HPDE6-E6E7 (cell line): ENCODE data around the gene OXLD1.
"Not testable (repeated sequence)": the region's sequence is repeated elsewhere in the genome, so short reads cannot be mapped to it uniquely, and the experiment has no call there.

Source experiments
- DNase-seq: peaks from one replicate; pipeline ENCODE4 v3.0.0; 2011; ENCODE audit warnings: missing footprints; ENCODE audit errors: extremely low spot score

The OXLD1 gene

DNA sequence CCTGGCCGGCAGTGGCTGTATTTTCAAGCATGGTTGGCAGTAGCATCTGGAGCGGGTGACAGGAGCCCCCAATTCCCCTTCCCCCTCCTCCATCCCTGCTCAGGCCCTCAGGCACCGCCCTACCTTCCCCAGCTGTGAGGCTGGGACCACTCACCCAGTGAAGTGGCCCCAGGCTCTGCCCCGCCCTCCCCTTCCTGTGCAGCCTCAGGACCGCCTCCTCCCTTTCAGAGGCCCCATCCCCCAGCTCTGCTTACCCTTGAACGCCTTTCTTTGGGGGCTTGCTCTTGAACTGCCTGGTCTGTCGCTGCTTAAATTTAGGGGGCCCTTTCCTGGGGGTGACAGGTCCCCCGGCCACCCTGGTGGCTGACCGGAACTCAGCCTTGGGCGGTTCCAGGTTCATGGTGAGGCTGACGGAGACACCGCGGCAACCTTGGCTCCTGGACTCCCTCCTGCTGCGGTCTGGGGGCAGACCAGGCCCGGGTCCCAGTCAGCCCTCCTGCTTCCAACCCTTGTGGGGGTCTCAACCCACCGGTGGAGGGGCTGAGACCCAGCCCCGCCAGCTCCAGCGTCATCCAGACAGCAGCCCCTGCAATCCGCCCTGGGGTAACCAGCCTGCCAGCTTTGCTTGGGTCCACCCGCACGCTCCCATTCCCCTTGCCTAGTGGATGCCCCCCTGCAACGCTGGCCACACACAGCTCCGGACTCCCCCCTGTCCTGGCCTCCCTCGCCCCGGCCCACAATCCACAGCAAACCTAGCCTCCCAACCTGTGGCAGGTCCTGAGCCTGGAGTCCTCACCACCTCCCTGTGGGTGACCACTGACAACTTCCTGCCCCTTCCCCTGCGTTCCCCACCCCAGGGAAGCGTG, 13.3 kb downstream of the OXLD1 start:
- DNase-seq: no peak

DNA sequence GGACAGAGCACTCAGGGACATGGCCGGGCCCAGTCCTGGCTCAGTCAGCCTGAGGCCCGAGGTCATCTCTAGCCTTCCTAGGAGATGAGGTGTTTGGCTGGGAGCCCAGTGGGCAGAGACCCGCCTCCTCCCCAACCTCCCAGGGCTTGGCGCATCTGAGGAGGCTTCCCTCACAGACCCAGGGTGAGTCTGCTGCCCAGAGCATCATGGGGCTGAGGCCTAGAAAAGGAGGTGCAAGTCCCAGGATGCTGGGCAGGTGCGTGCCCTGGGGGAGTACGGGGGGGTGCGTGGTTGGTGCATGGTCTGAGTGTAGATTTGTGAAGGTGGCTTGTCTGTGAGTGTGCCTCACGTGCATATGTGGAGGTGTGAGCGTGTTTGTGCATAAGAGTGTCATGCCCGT, 14.7 kb downstream of the OXLD1 start:
- DNase-seq: peak; percentile 70

DNA sequence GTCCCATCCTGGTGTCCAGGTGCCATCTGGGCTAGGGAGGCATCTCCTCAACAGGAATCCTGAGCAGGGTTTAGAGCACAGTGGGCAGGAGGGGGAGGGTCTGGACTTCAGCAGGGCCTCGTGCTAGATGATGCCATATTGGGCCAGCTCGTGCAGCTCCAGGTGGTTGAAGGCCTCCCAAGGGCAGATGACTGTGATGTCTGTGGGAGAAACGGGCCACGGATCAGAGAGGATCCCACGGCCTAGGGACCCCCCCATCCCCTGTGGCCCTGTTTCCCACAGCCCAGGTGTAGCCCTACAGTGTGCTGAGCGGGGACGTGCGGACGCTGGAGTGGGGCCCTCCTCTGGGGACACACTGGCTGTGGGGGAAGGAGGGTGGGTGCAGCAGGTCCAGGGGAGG, 15.5 kb downstream of the OXLD1 start:
- no peak for DNase-seq

DNA sequence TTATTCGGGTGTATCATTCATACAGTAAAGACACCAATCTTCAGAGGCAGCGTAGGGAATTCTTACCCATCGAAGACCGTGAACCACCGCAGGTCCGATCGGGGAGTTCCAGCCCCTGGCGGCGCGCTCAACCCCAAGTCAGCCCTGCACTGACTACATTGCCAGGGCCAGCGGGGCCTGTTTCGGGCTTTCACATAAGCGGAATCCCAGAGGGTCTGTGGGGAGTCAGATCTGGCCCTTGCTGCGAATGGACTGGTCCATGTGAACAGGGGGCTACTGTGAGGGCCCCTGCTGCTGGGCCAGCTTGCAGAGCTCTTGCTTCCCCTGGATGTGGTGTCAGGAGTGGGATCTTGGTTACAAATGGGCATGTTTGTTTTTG, 17.7 kb downstream of the OXLD1 start:
- no peak for DNase-seq

DNA sequence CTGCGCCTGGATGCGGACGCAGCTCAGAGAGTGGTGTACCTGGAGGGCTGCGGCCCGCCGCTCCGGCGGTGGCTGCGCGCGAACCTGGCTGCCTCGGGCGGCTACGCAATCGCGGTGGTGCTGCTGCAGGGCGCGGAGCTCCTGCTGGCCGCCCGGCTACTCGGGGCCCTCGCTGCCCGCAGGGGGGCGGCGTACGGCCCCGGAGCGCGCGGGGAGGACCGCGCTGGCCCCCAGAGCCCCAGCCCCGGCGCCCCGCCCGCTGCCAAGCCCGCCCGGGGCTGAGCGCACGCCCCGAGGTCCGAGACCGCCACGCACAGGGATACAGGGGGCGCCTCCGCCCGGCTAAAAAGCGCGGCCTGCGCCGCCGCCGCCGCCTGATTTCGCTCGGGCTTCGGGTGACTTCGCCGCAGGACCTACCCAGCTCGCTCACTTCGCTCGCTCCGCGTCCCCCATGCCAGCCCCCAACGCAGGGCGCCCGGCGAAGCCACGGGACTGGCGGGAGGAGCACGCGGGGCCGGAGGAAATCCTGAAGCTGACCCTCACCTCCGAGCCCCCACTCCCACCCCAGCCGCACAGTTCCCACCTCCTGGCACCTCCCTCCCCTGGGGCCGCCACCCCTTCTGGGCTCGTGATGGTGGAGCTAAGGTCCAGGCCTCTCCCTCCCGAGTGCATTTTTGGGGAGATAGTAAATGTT, 18.2 kb downstream of the OXLD1 start:
- no peak for DNase-seq

DNA sequence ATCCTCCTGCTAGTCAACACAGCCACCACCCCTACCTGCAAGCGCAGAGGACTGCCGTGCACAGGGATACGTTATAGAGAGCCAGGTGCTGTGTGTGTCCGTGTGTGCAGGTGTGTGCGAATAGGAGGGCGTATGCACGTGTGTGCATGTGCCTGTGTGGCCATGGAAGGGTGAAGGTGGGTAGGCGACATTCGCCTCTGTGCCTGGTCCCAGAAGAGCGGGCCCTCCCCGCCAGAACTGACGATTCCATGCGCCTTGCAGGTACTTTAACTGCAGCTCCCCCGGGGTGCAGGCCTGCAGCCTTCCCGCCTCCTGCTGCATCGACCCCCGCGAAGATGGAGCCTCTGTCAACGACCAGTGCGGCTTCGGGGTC, 18.8 kb downstream of the OXLD1 start:
- no peak for DNase-seq

DNA sequence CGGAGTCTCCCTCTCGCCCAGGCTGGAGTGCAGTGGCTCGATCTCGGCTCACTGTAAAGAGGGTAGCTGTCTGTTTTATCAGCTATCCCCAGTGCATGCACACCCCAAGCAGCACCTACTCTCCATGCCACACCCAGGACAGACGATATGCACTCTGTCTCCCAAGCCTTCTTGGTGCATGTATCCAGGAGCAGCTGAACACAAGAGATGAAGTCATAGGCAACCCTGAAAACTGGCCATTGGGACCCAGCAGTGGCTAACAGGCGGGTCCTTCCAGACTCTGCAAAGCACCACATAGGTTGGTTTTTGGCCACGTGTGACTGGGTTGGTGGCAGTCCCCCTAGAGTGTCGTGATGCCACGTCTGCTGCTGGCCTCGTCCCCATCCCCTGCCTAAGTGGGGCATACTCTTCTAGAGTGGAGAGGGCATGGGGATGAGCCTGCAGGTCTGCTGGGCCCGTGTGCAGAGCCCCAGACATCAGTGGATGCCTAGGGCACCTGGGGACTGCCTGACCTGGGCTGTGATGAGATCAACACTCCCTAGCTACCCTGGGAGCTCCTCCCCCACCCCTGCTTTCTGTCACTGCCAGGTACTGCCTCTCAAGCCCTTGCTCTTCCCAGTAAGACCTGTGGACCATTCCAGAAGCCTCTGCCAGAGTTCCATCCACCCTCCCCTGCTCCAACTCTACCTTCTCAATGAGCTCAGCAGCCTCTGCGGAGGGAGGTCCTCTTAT, 19.4 kb downstream of the OXLD1 start:
- no peak for DNase-seq

DNA sequence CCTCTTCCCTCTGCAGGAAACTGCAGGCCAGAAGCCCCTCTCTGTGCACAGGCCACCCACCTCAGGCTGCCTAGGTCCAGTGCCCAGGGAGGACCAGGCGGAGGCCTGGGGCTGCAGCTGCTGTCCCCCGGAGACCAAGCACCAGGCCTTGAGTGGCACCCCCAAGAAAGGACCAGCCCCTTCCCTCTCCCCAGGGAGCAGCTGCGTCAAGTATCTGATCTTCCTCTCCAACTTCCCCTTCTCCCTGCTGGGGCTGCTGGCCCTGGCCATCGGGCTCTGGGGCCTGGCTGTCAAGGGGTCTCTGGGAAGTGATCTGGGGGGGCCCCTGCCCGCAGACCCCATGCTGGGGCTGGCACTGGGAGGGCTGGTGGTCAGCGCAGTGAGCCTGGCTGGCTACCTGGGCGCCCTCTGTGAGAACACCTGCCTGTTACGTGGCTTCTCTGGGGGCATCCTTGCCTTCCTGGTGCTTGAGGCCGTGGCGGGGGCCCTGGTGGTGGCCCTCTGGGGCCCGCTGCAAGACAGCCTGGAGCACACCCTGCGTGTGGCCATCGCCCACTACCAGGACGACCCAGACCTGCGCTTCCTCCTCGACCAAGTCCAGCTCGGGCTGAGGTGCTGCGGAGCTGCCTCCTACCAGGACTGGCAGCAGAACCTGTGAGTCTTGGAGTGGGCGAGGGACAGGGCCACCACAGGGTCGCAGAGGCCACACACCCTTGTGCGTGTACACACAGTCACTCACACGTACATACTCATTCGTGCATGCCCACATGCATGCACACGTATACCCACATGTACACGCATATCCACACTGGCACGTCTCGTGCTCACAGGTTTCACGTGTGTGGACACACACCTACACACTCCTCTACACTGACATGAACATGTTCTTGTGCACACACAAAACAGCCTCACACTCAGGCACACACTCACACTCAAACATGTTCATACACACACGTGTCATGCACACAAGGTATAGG, 21.1 kb downstream of the OXLD1 start:
- DNase-seq: no peak

DNA sequence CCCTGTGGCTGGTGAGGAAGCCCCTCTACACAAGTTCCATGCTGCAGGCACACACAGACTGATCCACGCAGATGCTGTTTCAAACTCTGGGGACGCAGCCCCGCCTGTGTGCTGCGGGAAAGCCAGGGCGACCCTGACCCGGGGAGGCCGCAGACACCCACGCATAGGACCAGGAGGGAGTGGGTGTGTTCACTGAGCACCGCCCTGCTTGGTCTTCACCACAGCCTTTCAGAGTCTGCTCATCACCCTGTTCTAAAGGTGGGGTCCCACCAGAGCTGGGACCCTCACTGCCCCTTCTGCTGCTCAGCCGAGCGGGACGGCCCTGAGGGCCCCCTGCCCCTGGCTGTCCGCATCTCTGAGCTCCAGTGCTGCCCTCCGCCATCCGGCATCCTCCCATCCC, 21.9 kb downstream of the OXLD1 start:
- DNase-seq: no peak

DNA sequence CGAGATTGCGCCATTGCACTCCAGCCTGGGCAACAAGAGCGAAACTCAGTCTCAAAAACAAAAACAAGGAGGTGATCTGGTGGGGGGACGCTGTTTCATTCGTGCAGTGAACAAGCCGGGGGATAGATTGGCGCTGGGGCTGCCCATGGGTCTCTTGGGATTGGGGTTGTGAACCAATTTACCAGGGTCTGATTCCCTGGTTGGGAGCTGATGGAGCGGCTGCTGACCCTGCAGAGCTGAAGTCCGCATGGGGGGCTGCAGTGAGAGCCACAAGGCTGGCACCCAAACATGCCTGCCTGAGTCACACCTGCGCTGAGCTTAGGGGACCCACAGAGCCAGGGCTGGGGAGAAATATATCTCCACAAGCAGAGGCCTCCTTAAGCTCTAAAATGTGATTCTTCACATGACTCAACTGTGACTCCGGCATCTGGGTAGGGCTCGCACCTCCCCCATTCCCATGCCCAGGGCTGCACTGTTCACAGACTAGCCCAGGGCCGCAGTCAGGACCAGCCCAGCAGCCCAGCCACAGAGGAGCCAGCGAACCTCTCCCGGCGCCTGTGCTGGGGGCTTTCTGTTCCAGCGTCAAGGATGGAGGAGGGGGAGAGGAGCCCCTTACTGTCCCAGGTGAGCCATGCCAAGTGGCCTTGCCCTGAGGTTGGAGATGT, 24.4 kb downstream of the OXLD1 start:
- peak; percentile 99 for DNase-seq

DNA sequence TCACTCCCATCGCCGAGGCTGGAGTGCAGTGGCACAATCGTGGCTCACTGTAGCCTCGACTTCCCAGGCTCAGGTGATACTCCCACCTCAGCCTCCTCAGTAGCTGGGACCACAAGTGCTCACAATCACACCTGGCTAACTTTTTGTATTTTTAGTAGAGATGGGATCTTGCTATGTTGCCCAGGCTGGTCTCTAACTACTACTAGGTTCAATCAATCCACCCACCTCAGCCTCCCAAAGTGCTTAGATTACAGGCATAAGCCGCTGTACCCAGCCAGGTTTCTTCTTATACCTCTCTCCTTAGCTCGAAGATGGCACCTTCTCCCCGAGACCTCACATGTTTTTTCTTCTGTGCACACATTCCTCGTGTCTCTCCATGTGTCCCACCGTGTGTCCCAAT, 26.4 kb downstream of the OXLD1 start:
- DNase-seq: no peak

DNA sequence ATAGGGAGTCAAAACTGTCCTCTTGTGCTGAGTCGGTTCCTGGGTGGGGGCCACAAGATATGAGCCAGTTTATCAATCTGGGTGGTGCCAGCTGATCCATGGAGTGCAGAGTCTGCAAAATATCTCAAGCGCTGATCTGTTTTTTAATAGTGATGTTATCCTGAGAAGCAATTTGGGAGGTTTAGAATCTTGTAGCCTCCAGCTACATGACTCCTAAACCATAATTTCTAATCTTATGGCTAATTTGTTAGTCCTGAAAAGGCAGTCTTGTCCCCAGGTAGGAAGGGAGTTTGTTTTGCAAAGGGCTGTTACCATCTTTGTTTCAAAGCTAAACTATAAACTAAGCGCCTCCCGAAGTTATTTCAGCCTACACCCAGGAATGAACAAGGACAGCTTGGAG, 27.7 kb downstream of the OXLD1 start:
- no peak for DNase-seq

DNA sequence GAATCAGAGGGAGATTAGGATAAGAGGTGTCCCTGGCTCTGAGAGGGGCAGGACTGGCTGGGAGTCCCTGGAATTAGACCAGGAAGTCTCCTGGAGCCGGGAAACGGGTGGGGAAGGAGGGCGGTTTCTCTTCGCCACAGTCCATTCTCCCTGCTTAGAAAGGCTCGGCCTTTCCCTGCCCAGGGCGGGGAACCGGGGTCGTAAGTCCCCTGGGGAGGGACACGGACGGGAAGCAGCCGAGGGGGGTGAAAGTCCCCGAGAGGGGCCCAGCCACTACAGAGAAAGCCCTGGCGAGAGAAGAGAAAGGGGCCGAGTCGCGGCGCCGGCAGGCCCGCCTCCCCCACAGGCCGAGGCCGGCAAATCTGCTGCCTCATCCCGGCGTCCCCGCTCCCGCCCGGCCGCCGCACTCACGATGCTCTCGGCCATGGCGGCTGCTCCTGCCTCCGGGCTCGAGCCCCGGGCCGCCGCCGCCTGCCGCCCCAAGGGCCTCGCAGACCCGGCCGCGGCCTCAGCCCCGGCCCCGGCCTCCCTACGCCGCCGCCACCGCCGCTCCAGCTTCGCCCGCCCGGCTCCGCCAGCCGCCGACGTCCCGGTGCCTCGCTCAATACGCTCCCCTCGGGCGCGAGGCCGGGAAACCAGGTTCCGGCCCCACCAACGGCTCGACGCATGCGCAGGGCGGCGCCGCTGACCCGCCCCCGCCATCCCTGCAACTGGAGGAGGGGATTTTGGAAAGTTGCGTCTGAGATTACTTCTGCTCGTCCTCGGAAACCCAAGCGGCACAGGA, 29.7 kb downstream of the OXLD1 start, which contains the start of the genes NPLOC4 and TSPAN10:
NPLOC4 (minus strand) TSS at position 608 of the 784 bp plus-strand sequence; CDS start at position 426, 182 bp downstream.
TSPAN10 (plus strand) TSS at position 692 of the 784 bp plus-strand sequence. CDS start 5,217 bp downstream, outside the sequence.
- peak; percentile 92 for DNase-seq

DNA sequence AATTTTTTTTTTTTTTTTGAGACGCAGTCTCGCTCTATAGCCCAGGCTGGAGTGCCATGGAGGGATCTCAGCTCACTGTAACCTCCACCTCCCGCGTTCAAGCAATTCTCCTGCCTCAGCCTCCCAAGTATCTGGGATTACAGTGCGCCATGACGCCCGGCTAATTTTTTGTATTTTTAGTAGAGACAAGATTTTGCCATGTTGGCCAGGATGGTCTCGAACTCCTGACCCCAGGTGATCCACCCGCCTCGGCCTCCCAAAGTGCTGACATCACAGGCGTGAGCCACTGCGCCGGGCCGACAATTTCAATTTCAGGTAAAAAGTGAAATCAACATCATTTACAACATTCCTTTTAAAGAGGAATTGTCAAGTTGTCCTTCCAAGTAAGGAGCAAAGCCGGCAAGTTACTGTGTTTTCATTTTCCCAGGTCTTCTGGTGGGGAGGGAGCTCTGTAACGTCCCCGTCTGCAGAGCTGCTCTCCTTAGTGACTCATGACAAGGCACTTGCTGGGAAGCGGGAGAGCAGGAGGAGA, 30.4 kb downstream of the OXLD1 start:
- peak; percentile 41 for DNase-seq

DNA sequence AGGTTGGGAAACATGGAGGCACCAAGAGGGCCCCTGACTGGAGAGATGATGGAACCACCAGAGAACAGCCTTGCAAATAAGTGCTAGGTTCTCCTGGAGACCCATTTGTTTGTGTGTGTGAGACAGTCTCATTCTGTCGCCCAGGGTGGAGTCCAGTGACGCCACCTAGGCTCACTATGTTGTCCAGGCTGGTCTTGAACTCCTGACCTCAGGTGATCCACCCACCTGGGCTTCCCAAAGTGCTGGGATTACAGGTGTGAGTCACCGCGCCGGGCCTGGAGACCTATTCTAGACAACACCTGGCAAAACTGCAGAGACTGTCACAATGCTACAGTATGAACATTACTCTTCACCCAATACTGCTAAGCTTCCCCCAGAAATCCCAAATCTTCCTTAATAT, 31.0 kb downstream of the OXLD1 start:
- DNase-seq: no peak

DNA sequence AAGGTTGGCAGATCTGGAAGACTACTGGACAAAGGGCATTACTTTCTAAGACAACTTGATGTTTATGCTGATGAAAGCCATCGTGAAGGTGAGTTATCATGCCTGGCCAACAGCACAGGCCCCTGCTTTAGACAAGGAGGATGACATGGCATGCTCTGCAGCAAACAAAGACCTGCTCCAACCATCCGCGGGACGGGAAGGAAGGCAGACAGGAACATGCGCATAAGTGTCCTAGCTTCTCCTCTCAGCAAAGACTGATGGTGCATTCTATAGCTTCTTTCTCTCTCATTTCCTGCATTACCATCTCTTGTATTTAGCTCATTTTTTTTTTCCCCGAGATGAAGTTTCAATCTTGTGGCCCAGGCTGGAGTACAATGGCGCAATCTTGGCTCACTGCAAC, 34.9 kb downstream of the OXLD1 start:
- no peak for DNase-seq

DNA sequence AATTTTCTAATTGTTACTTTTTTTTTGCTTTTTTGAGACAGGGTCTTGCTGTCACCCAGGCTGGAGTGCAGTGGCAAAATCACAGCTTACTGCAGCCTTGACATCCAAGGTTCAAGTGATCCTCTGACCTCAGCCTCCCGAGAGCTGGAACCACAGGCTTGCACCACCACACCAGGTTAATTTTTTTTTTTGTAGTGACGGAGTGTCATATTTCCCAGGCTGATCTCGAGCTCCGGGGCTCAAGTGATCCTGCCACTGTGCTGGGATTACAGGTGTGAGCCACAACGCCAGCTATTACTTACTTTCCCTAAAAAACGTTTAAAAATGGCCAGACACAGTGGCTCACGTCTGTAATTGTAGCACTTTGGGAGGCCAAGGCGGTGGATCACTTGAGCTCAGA, 36.1 kb downstream of the OXLD1 start:
- no peak for DNase-seq

DNA sequence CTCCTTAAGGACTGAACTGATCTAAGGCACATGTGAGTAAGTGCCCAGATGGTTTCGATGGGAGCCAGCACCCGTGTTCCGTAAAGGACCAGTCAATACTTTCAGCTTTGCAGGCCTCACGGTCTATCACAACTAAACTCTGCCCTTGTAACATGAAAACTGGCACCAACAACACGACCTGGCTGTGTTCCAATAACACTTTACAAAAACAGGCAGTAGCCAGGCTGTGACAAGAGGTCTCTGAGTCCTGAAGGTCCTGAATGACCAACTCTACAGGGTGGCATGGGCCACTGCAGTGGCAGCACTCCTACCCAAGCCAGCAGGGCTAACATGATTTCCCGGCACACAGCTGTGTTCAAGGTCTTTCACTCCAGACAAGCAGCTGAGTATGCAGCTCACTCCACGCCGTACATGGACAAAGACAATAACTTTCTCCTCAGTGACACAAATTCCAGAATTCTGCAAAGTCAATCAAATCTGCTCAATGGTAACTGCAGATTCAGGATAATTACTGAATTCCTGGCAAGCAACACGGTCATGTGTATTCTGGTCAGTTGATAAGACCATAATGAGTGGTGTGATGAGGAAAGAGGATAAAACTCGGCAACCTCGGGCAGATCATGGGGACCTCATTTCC, 44.8 kb downstream of the OXLD1 start:
- DNase-seq: no peak

DNA sequence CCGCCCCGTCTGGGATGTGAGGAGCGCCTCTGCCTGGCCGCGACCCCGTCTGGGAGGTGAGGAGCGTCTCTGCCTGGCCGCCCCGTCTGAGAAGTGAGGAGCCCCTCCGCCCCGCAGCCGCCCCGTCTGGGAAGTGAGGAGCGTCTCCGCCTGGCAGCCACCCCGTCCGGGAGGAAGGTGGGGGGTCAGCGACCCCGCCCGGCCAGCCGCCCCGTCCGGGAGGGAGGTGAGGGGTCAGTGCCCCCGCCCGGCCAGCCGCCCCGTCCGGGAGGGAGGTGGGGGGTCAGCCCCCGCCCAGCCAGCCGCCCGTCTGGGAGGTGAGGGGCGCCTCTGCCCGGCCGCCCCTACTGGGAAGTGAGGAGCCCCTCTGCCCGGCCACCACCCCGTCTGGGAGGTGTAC, 48.1 kb downstream of the OXLD1 start:
- DNase-seq: not testable (repeated sequence)
